Ovary (tissue), 3 donors: Measurements from ENCODE around the gene EIF3K.
"Not testable (repeated sequence)": the region's sequence is repeated elsewhere in the genome, so short reads cannot be mapped to it uniquely, and the experiment has no call there.

Experiments
- EP300 ChIP-seq: sonication (generic); formaldehyde crosslinking; IDR thresholded peaks from one replicate; pipeline ENCODE4 v1.6.1; 2017; ENCODE audit warnings: antibody characterized with exemption
- POLR2A ChIP-seq: fragments of 450-650 bp; IDR thresholded peaks from one replicate; pipeline ENCODE4 v1.6.1; 2017; ENCODE audit warnings: antibody characterized with exemption, mild to moderate bottlenecking, moderate library complexity
- TF ChIP-seq, protein P1 (sequence below), 3 donors: fragments of 450-650 bp in 2 of 3; fragments of 200-600 bp in 1 of 3; IDR thresholded peaks; one replicate each; pipeline versions ENCODE4 v1.5.1 to v1.8.0; 2016 to 2022; ENCODE audit warnings: antibody characterized with exemption in 3 of 3, mild to moderate bottlenecking in 1 of 3
- donor health status: DM: no; HTN: no; CAD: no.

- TF ChIP-seq EP300, POLR2A: not testable (repeated sequence)
- TF ChIP-seq, protein P1, sequence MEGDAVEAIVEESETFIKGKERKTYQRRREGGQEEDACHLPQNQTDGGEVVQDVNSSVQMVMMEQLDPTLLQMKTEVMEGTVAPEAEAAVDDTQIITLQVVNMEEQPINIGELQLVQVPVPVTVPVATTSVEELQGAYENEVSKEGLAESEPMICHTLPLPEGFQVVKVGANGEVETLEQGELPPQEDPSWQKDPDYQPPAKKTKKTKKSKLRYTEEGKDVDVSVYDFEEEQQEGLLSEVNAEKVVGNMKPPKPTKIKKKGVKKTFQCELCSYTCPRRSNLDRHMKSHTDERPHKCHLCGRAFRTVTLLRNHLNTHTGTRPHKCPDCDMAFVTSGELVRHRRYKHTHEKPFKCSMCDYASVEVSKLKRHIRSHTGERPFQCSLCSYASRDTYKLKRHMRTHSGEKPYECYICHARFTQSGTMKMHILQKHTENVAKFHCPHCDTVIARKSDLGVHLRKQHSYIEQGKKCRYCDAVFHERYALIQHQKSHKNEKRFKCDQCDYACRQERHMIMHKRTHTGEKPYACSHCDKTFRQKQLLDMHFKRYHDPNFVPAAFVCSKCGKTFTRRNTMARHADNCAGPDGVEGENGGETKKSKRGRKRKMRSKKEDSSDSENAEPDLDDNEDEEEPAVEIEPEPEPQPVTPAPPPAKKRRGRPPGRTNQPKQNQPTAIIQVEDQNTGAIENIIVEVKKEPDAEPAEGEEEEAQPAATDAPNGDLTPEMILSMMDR (IDR thresholded peaks at IDR 0.05), result not testable (repeated sequence)
These were observed 39.7 kb upstream of the EIF3K start for GRCh38 chr19:38579304-38579703.
